GM15510 (cell line): Measurements from ENCODE around the gene PSMD10.

ENCODE experiments used
- POLR2A ChIP-seq: IDR thresholded peaks from 3 replicates; pipeline ENCODE4 v1.6.1; 2011; ENCODE audit warnings: borderline replicate concordance; ENCODE audit not compliant: insufficient read length; ENCODE audit errors: extremely low read depth

PSMD10 gene

GRCh38 chrX:108091264-108091877 is at the start of gene PSMD10, which contains the start of gene ATG4A:
PSMD10 (minus strand) TSS chrX:108091542; CDS start chrX:108091520, 22 bp downstream.
ATG4A (plus strand) TSS chrX:108091778; CDS start chrX:108091827, 49 bp downstream.
- TF ChIP-seq POLR2A: peak; percentile 44

GRCh38 chrX:108138814-108139702 is 47.7 kb upstream of the PSMD10 start:
- no peak for TF ChIP-seq POLR2A

- TF ChIP-seq POLR2A: no peak
Observed at GRCh38 chrX:108134724-108135123, 43.4 kb upstream of the PSMD10 start.

GRCh38 chrX:108132876-108133275 is 41.5 kb upstream of the PSMD10 start:
- no peak for TF ChIP-seq POLR2A

GRCh38 chrX:108132034-108132433 is 40.7 kb upstream of the PSMD10 start:
- TF ChIP-seq POLR2A: no peak

GRCh38 chrX:108131471-108131870 is 40.1 kb upstream of the PSMD10 start:
- no peak for TF ChIP-seq POLR2A

GRCh38 chrX:108130889-108131288 is 39.5 kb upstream of the PSMD10 start:
- no peak for TF ChIP-seq POLR2A

- no peak for TF ChIP-seq POLR2A
Observed at GRCh38 chrX:108127152-108127551, 35.8 kb upstream of the PSMD10 start.

- TF ChIP-seq POLR2A: no peak
Observed at GRCh38 chrX:108126661-108127060, 35.3 kb upstream of the PSMD10 start.

- no peak for TF ChIP-seq POLR2A
Observed at GRCh38 chrX:108123591-108124366, 32.4 kb upstream of the PSMD10 start.

GRCh38 chrX:108122748-108123147 is 31.4 kb upstream of the PSMD10 start:
- TF ChIP-seq POLR2A: no peak

GRCh38 chrX:108121291-108121690 is 29.9 kb upstream of the PSMD10 start:
- no peak for TF ChIP-seq POLR2A

GRCh38 chrX:108117988-108118387 is 26.6 kb upstream of the PSMD10 start:
- no peak for TF ChIP-seq POLR2A

- no peak for TF ChIP-seq POLR2A
Observed at GRCh38 chrX:108114541-108114940, 23.2 kb upstream of the PSMD10 start.

GRCh38 chrX:108105473-108105872 is 14.1 kb upstream of the PSMD10 start:
- TF ChIP-seq POLR2A: no peak
